ENCODE results near the gene HDAC9.
A peak's percentile ranks its signal among the peaks of the same experiment; 100 is the strongest.

HDAC9 gene

GRCh38 chr7:18494406-18494805 lies 1.1 kb upstream of the HDAC9 start:
- H3K27ac ChIP-seq (ENCODE audit: low read length), result no peak overlapping the region
- peaks cover 2% of the 10 kb centered on the region for H3K4me1 ChIP-seq (ENCODE audit: control insufficient read depth, insufficient read depth, low read length)
- H3K36me3 ChIP-seq (ENCODE audit: control insufficient read depth, insufficient read depth, low read length), result no peaks in the 10 kb centered on the region
- no peak overlapping the region for H3K4me3 ChIP-seq (ENCODE audit: low read length)
- H3K27me3 ChIP-seq (ENCODE audit: control insufficient read depth, insufficient read depth, low read length), result no peaks in the 10 kb centered on the region
- WGBS (ENCODE audit: insufficient coverage, insufficient read length), result no CpG with 5 or more reads among the region's 3 CpGs
- no peak for DNase-seq (ENCODE audit: low read depth, low spot score)
- no peaks in the 10 kb centered on the region for H3K9me3 ChIP-seq (ENCODE audit: control insufficient read depth, insufficient read depth, low read length)

GRCh38 chr7:18494821-18495408 lies 634 bp upstream of the HDAC9 start:
- no peak overlapping the region for H3K27ac ChIP-seq (ENCODE audit: low read length)
- no peak for DNase-seq (ENCODE audit: low read depth, low spot score)
- no peak overlapping the region for H3K4me3 ChIP-seq (ENCODE audit: low read length)
- 100% methylated on average over 2 of the region's 3 CpGs for WGBS (ENCODE audit: insufficient coverage, insufficient read length)
- H3K9me3 ChIP-seq (ENCODE audit: control insufficient read depth, insufficient read depth, low read length), result no peaks in the 10 kb centered on the region
- no peaks in the 10 kb centered on the region for H3K27me3 ChIP-seq (ENCODE audit: control insufficient read depth, insufficient read depth, low read length)
- H3K4me1 ChIP-seq (ENCODE audit: control insufficient read depth, insufficient read depth, low read length), result peaks cover 2% of the 10 kb centered on the region
- no peaks in the 10 kb centered on the region for H3K36me3 ChIP-seq (ENCODE audit: control insufficient read depth, insufficient read depth, low read length)

GRCh38 chr7:18496341-18496700 lies 772 bp downstream of the HDAC9 start:
- Histone ChIP-seq H3K36me3 (ENCODE audit: control insufficient read depth, insufficient read depth, low read length) (no peaks in the 10 kb centered on the region), H3K4me1 (ENCODE audit: control insufficient read depth, insufficient read depth, low read length) (peaks cover 2% of the 10 kb centered on the region), H3K27me3 (ENCODE audit: control insufficient read depth, insufficient read depth, low read length) (no peaks in the 10 kb centered on the region), H3K4me3 (ENCODE audit: low read length) (peak overlapping the region; percentile 17; the same call in 1 of the 2 replicates), H3K27ac (ENCODE audit: low read length) (no peak overlapping the region), H3K9me3 (ENCODE audit: control insufficient read depth, insufficient read depth, low read length) (no peaks in the 10 kb centered on the region)
- no peak for DNase-seq (ENCODE audit: low read depth, low spot score)
- no CpG with 5 or more reads among the region's 3 CpGs for WGBS (ENCODE audit: insufficient coverage, insufficient read length)

GRCh38 chr7:18497082-18497481 lies 1.5 kb downstream of the HDAC9 start:
- H3K4me1 ChIP-seq (ENCODE audit: control insufficient read depth, insufficient read depth, low read length), result no peaks in the 10 kb centered on the region; the same call in 1 of the 2 replicates

GRCh38 chr7:18497800-18498199 lies 2.3 kb downstream of the HDAC9 start:
- Histone ChIP-seq H3K27ac (ENCODE audit: low read length) (no peak overlapping the region), H3K9me3 (ENCODE audit: control insufficient read depth, insufficient read depth, low read length) (no peaks in the 10 kb centered on the region), H3K4me1 (ENCODE audit: control insufficient read depth, insufficient read depth, low read length) (no peaks in the 10 kb centered on the region; the same call in 1 of the 2 replicates), H3K36me3 (ENCODE audit: control insufficient read depth, insufficient read depth, low read length) (no peaks in the 10 kb centered on the region), H3K27me3 (ENCODE audit: control insufficient read depth, insufficient read depth, low read length) (no peaks in the 10 kb centered on the region), H3K4me3 (ENCODE audit: low read length) (no peak overlapping the region)
- DNase-seq (ENCODE audit: low read depth, low spot score), result no peak

More at GRCh38 chr7:18497082-18497481, 1.5 kb downstream of the HDAC9 start:
- no peaks in the 10 kb centered on the region for H3K36me3 ChIP-seq (ENCODE audit: control insufficient read depth, insufficient read depth, low read length)
- WGBS (ENCODE audit: insufficient coverage, insufficient read length), result no CpG with 5 or more reads among the region's 3 CpGs
- H3K27ac ChIP-seq (ENCODE audit: low read length), result no peak overlapping the region
- H3K4me3 ChIP-seq (ENCODE audit: low read length), result no peak overlapping the region; the same call in 1 of the 2 replicates
- H3K27me3 ChIP-seq (ENCODE audit: control insufficient read depth, insufficient read depth, low read length), result no peaks in the 10 kb centered on the region
- no peak for DNase-seq (ENCODE audit: low read depth, low spot score)
- H3K9me3 ChIP-seq (ENCODE audit: control insufficient read depth, insufficient read depth, low read length), result no peaks in the 10 kb centered on the region

- no peak overlapping the region for H3K27ac ChIP-seq (ENCODE audit: low read length)
- no CpG with 5 or more reads among the region's 2 CpGs for WGBS (ENCODE audit: insufficient coverage, insufficient read length)
- H3K4me3 ChIP-seq (ENCODE audit: low read length), result no peak overlapping the region
- no peak for DNase-seq (ENCODE audit: low read depth, low spot score)
- no peaks in the 10 kb centered on the region for H3K36me3 ChIP-seq (ENCODE audit: control insufficient read depth, insufficient read depth, low read length)
- H3K4me1 ChIP-seq (ENCODE audit: control insufficient read depth, insufficient read depth, low read length), result no peaks in the 10 kb centered on the region; the same call in 1 of the 2 replicates
- no peaks in the 10 kb centered on the region for H3K27me3 ChIP-seq (ENCODE audit: control insufficient read depth, insufficient read depth, low read length)
- H3K9me3 ChIP-seq (ENCODE audit: control insufficient read depth, insufficient read depth, low read length), result no peaks in the 10 kb centered on the region
Observed at GRCh38 chr7:18498341-18498740, 2.8 kb downstream of the HDAC9 start.

GRCh38 chr7:18499407-18500177 lies 4.0 kb downstream of the HDAC9 start:
- no peak for DNase-seq (ENCODE audit: low read depth, low spot score)
- H3K36me3 ChIP-seq (ENCODE audit: control insufficient read depth, insufficient read depth, low read length), result no peaks in the 10 kb centered on the region
- WGBS (ENCODE audit: insufficient coverage, insufficient read length), result no CpG with 5 or more reads among the region's 2 CpGs
- H3K4me1 ChIP-seq (ENCODE audit: control insufficient read depth, insufficient read depth, low read length), result no peaks in the 10 kb centered on the region; the same call in 1 of the 2 replicates
- H3K4me3 ChIP-seq (ENCODE audit: low read length), result no peak overlapping the region
- H3K27me3 ChIP-seq (ENCODE audit: control insufficient read depth, insufficient read depth, low read length), result no peaks in the 10 kb centered on the region
- no peaks in the 10 kb centered on the region for H3K9me3 ChIP-seq (ENCODE audit: control insufficient read depth, insufficient read depth, low read length)
- H3K27ac ChIP-seq (ENCODE audit: low read length), result no peak overlapping the region

- WGBS (ENCODE audit: insufficient coverage, insufficient read length), result 100% methylated on average over 1 of the region's 4 CpGs
Observed at GRCh38 chr7:18503126-18503866, 7.7 kb downstream of the HDAC9 start.

GRCh38 chr7:18504965-18505364 lies 9.4 kb downstream of the HDAC9 start:
- Histone ChIP-seq H3K4me1 (ENCODE audit: control insufficient read depth, insufficient read depth, low read length) (no peaks in the 10 kb centered on the region; the same call in 1 of the 2 replicates), H3K4me3 (ENCODE audit: low read length) (no peak overlapping the region), H3K36me3 (ENCODE audit: control insufficient read depth, insufficient read depth, low read length) (no peaks in the 10 kb centered on the region), H3K27ac (ENCODE audit: low read length) (no peak overlapping the region), H3K9me3 (ENCODE audit: control insufficient read depth, insufficient read depth, low read length) (no peaks in the 10 kb centered on the region), H3K27me3 (ENCODE audit: control insufficient read depth, insufficient read depth, low read length) (no peaks in the 10 kb centered on the region)
- WGBS (ENCODE audit: insufficient coverage, insufficient read length), result no CpG with 5 or more reads among the region's 3 CpGs
- DNase-seq (ENCODE audit: low read depth, low spot score), result no peak

More at GRCh38 chr7:18503126-18503866, 7.7 kb downstream of the HDAC9 start:
- Histone ChIP-seq H3K27ac (ENCODE audit: low read length) (no peak overlapping the region), H3K4me3 (ENCODE audit: low read length) (no peak overlapping the region), H3K4me1 (ENCODE audit: control insufficient read depth, insufficient read depth, low read length) (no peaks in the 10 kb centered on the region), H3K36me3 (ENCODE audit: control insufficient read depth, insufficient read depth, low read length) (no peaks in the 10 kb centered on the region), H3K9me3 (ENCODE audit: control insufficient read depth, insufficient read depth, low read length) (no peaks in the 10 kb centered on the region), H3K27me3 (ENCODE audit: control insufficient read depth, insufficient read depth, low read length) (no peaks in the 10 kb centered on the region)
- no peak for DNase-seq (ENCODE audit: low read depth, low spot score)

GRCh38 chr7:18505870-18506460 lies 10.4 kb downstream of the HDAC9 start:
- DNase-seq (ENCODE audit: low read depth, low spot score), result no peak
- Histone ChIP-seq H3K9me3 (ENCODE audit: control insufficient read depth, insufficient read depth, low read length) (no peaks in the 10 kb centered on the region), H3K27ac (ENCODE audit: low read length) (no peak overlapping the region), H3K36me3 (ENCODE audit: control insufficient read depth, insufficient read depth, low read length) (no peaks in the 10 kb centered on the region), H3K4me3 (ENCODE audit: low read length) (no peak overlapping the region), H3K27me3 (ENCODE audit: control insufficient read depth, insufficient read depth, low read length) (no peaks in the 10 kb centered on the region), H3K4me1 (ENCODE audit: control insufficient read depth, insufficient read depth, low read length) (no peaks in the 10 kb centered on the region; the same call in 1 of the 2 replicates)
- no CpG with 5 or more reads among the region's 5 CpGs for WGBS (ENCODE audit: insufficient coverage, insufficient read length)
